ENCODE data around the gene PSMB3. TPM values are rescaled to one million over a fixed set of nuclear protein-coding genes. Genes with fewer than 3 reads are reported as not detected.

PSMB3 gene
- total RNA-seq, 2 experiments from 2014 or later, result 335 to 348 TPM

- intact Hi-C loops (cut with micrococcal nuclease), result no loop called here
- CTCF ChIA-PET, result interaction anchor here (1.0 to 1.9 kb wide), 2 partner anchors 12 to 80 kb away, joined by 3 to 4 read pairs; no protein-coding TSS in a partner anchor
- Mint-ChIP-seq H3K36me3 (peaks cover 5% of the 10 kb centered on the region), H3K27me3 (peaks cover 45% of the 10 kb centered on the region), H3K9me3 (no peaks in the 10 kb centered on the region), H3K27ac (no peak overlapping the region), H3K4me1 (ENCODE audit: low read depth) (peaks cover 27% of the 10 kb centered on the region), H3K4me3 (peak overlapping the region; percentile 56)
- POLR2A ChIA-PET, result no interaction called here
- no peak for DNase-seq
Measured at GRCh38 chr17:38747463-38748148, 4.9 kb upstream of the PSMB3 start.

- peak; percentile 41 for DNase-seq
- ChIA-PET CTCF (interaction anchor here (1.0 kb wide), 1 partner anchor 13 kb away, joined by 3 read pairs; no protein-coding TSS in a partner anchor), POLR2A (no interaction called here)
- peaks cover 11% of the 10 kb centered on the region for H3K36me3 Mint-ChIP-seq
- H3K9me3 Mint-ChIP-seq, result no peaks in the 10 kb centered on the region
- intact Hi-C loops (cut with micrococcal nuclease), result no loop called here
- H3K4me1 Mint-ChIP-seq (ENCODE audit: low read depth), result peaks cover 28% of the 10 kb centered on the region
- H3K27me3 Mint-ChIP-seq, result peaks cover 45% of the 10 kb centered on the region
- H3K27ac Mint-ChIP-seq, result no peak within 1 kb of the TSS
- H3K4me3 Mint-ChIP-seq, result peak within 1 kb of the TSS; percentile 92
Measured at GRCh38 chr17:38748149-38748891, 4.2 kb upstream of the PSMB3 start, which contains the start of gene PCGF2. Gene PCGF2, minus strand, starts transcription at chr17:38748336. Its CDS starts 7,934 bp downstream, at chr17:38740402.

- H3K9me3 Mint-ChIP-seq, result no peaks in the 10 kb centered on the region
- H3K27ac Mint-ChIP-seq, result no peak overlapping the region
- peaks cover 43% of the 10 kb centered on the region for H3K27me3 Mint-ChIP-seq
- no peak for DNase-seq
- ChIA-PET CTCF (interaction anchor here (0.6 to 4.3 kb wide), 2 partner anchors 14 to 176 kb away, joined by 3 to 39 read pairs; partner anchors contain the start of gene LASP1NB), POLR2A (no interaction called here)
- H3K4me3 Mint-ChIP-seq, result peak overlapping the region; percentile 92
- intact Hi-C loops (cut with micrococcal nuclease), result no loop called here
- H3K36me3 Mint-ChIP-seq, result peaks cover 15% of the 10 kb centered on the region
- peaks cover 33% of the 10 kb centered on the region for H3K4me1 Mint-ChIP-seq (ENCODE audit: low read depth)
Measured at GRCh38 chr17:38748892-38749222, 3.7 kb upstream of the PSMB3 start.

GRCh38 chr17:38749223-38750043 is 3.1 kb upstream of the PSMB3 start:
- Mint-ChIP-seq H3K4me3 (peak overlapping the region; percentile 92), H3K9me3 (no peaks in the 10 kb centered on the region), H3K36me3 (peaks cover 18% of the 10 kb centered on the region), H3K27ac (no peak overlapping the region), H3K4me1 (ENCODE audit: low read depth) (peaks cover 39% of the 10 kb centered on the region), H3K27me3 (peaks cover 39% of the 10 kb centered on the region)
- intact Hi-C loops (cut with micrococcal nuclease), result loop anchor here (2.0 to 5.0 kb wide), 2 partner anchors 15 to 192 kb away; no protein-coding TSS in a partner anchor
- ChIA-PET POLR2A (no interaction called here), CTCF (interaction anchor here (0.6 to 4.3 kb wide), 3 partner anchors 14 to 176 kb away, joined by 3 to 39 read pairs (median 10); partner anchors contain the start of gene LASP1NB)
- DNase-seq, result no peak

- intact Hi-C loops (cut with micrococcal nuclease), result loop anchor here (2.0 to 5.0 kb wide), 2 partner anchors 15 to 193 kb away; no protein-coding TSS in a partner anchor
- Mint-ChIP-seq H3K36me3 (peaks cover 22% of the 10 kb centered on the region), H3K4me3 (peak overlapping the region; percentile 92), H3K9me3 (no peaks in the 10 kb centered on the region), H3K27me3 (peaks cover 39% of the 10 kb centered on the region), H3K4me1 (ENCODE audit: low read depth) (peaks cover 42% of the 10 kb centered on the region), H3K27ac (no peak overlapping the region)
- ChIA-PET POLR2A (no interaction called here), CTCF (interaction anchor here (2.0 to 4.3 kb wide), 2 partner anchors 15 to 73 kb away, joined by 10 to 39 read pairs; no protein-coding TSS in a partner anchor)
- no peak for DNase-seq
Measured at GRCh38 chr17:38750044-38750311, 2.6 kb upstream of the PSMB3 start.

- Mint-ChIP-seq H3K36me3 (peaks cover 22% of the 10 kb centered on the region), H3K27ac (peak overlapping the region; percentile 46), H3K27me3 (peaks cover 39% of the 10 kb centered on the region), H3K4me3 (peak overlapping the region; percentile 92), H3K9me3 (no peaks in the 10 kb centered on the region), H3K4me1 (ENCODE audit: low read depth) (peaks cover 42% of the 10 kb centered on the region)
- CTCF ChIA-PET, result interaction anchor here (0.9 to 4.3 kb wide), 6 partner anchors 12 to 402 kb away, joined by 3 to 39 read pairs (median 4); no protein-coding TSS in a partner anchor
- intact Hi-C loops (cut with micrococcal nuclease), result loop anchor here (1.0 to 5.0 kb wide), 3 partner anchors 16 to 193 kb away; no protein-coding TSS in a partner anchor
- no peak for DNase-seq
- POLR2A ChIA-PET, result interaction anchor here (0.5 to 1.2 kb wide), 3 partner anchors 19 to 306 kb away, joined by 3 read pairs; partner anchors contain the start of gene MLLT6
Measured at GRCh38 chr17:38750312-38751121, 2.0 kb upstream of the PSMB3 start.

GRCh38 chr17:38751144-38751807 is 1.3 kb upstream of the PSMB3 start:
- ChIA-PET POLR2A (interaction anchor here (1.0 to 1.5 kb wide), 9 partner anchors 17 to 192 kb away, joined by 3 to 9 read pairs (median 5); partner anchors contain the start of genes CWC25 and MLLT6), CTCF (interaction anchor here (0.9 to 4.3 kb wide), 8 partner anchors 11 to 402 kb away, joined by 3 to 39 read pairs (median 4); no protein-coding TSS in a partner anchor)
- Mint-ChIP-seq H3K27me3 (peaks cover 34% of the 10 kb centered on the region), H3K4me3 (peak overlapping the region; percentile 92), H3K9me3 (no peaks in the 10 kb centered on the region), H3K4me1 (ENCODE audit: low read depth) (peaks cover 45% of the 10 kb centered on the region), H3K27ac (peak overlapping the region; percentile 94), H3K36me3 (peaks cover 28% of the 10 kb centered on the region)
- DNase-seq, result no peak
- intact Hi-C loops (cut with micrococcal nuclease), result loop anchor here (1.0 to 5.0 kb wide), 3 partner anchors 16 to 194 kb away; no protein-coding TSS in a partner anchor

GRCh38 chr17:38751808-38752307 is 683 bp upstream of the PSMB3 start:
- ChIA-PET POLR2A (interaction anchor here (0.8 to 1.5 kb wide), 10 partner anchors 17 to 193 kb away, joined by 3 to 9 read pairs (median 4); partner anchors contain the start of genes CWC25 and MLLT6), CTCF (interaction anchor here (0.7 to 4.3 kb wide), 9 partner anchors 10 to 231 kb away, joined by 3 to 39 read pairs (median 4); partner anchors contain the start of gene EPOP)
- intact Hi-C loops (cut with micrococcal nuclease), result loop anchor here (1.0 to 5.0 kb wide), 8 partner anchors 17 to 402 kb away; partner anchors contain the start of genes LASP1 and PIP4K2B
- Mint-ChIP-seq H3K36me3 (peaks cover 31% of the 10 kb centered on the region), H3K4me3 (peak overlapping the region; percentile 92), H3K9me3 (no peaks in the 10 kb centered on the region), H3K4me1 (ENCODE audit: low read depth) (peaks cover 41% of the 10 kb centered on the region), H3K27me3 (peaks cover 28% of the 10 kb centered on the region), H3K27ac (peak overlapping the region; percentile 94)
- DNase-seq, result peak; percentile 91

GRCh38 chr17:38753071-38753506 is 548 bp downstream of the PSMB3 start:
- H3K4me1 Mint-ChIP-seq (ENCODE audit: low read depth), result peaks cover 37% of the 10 kb centered on the region
- peaks cover 33% of the 10 kb centered on the region for H3K36me3 Mint-ChIP-seq
- intact Hi-C loops (cut with micrococcal nuclease), result loop anchor here (2.0 to 5.0 kb wide), 2 partner anchors 46 to 196 kb away; partner anchors contain the start of gene PIP4K2B
- no peaks in the 10 kb centered on the region for H3K9me3 Mint-ChIP-seq
- ChIA-PET POLR2A (interaction anchor here (0.7 kb wide), 1 partner anchor 12 kb away, joined by 3 read pairs; no protein-coding TSS in a partner anchor), CTCF (interaction anchor here (1.4 to 4.3 kb wide), 2 partner anchors 18 to 25 kb away, joined by 6 to 39 read pairs; no protein-coding TSS in a partner anchor)
- H3K4me3 Mint-ChIP-seq, result peak overlapping the region; percentile 92
- DNase-seq, result no peak
- peaks cover 25% of the 10 kb centered on the region for H3K27me3 Mint-ChIP-seq
- peak overlapping the region; percentile 94 for H3K27ac Mint-ChIP-seq

- H3K36me3 Mint-ChIP-seq, result peaks cover 58% of the 10 kb centered on the region
- H3K27me3 Mint-ChIP-seq, result no peaks in the 10 kb centered on the region
- no peak overlapping the region for H3K4me3 Mint-ChIP-seq
- DNase-seq, result peak; percentile 63
- H3K27ac Mint-ChIP-seq, result peak overlapping the region; percentile 43
- H3K9me3 Mint-ChIP-seq, result no peaks in the 10 kb centered on the region
- POLR2A ChIA-PET, result no interaction called here
- CTCF ChIA-PET, result interaction anchor here (0.8 to 1.1 kb wide), 6 partner anchors 9 to 402 kb away, joined by 3 to 4 read pairs (median 4); no protein-coding TSS in a partner anchor
- peaks cover 3% of the 10 kb centered on the region for H3K4me1 Mint-ChIP-seq (ENCODE audit: low read depth)
- intact Hi-C loops (cut with micrococcal nuclease), result no loop called here
Measured at GRCh38 chr17:38761612-38762011, 9.1 kb downstream of the PSMB3 start.
